NCI-H226 (cell line): Measurements from ENCODE around the gene FHIP2A.
"Not testable (repeated sequence)": the region's sequence is repeated elsewhere in the genome, so short reads cannot be mapped to it uniquely, and the experiment has no call there.

Source experiments
- DNase-seq: peaks from one replicate; pipeline ENCODE4 v3.0.0-alpha.2; 2015

FHIP2A gene

GRCh38 chr10:114816308-114816707 is 5.3 kb upstream of the FHIP2A start:
- no peak for DNase-seq

GRCh38 chr10:114819322-114819721 is 2.3 kb upstream of the FHIP2A start:
- no peak for DNase-seq

- DNase-seq, result no peak
These were observed 399 bp downstream of the FHIP2A start for GRCh38 chr10:114821915-114822443.

GRCh38 chr10:114822444-114823076 is 980 bp downstream of the FHIP2A start:
- DNase-seq, result no peak

GRCh38 chr10:114823077-114823463 is 1.5 kb downstream of the FHIP2A start:
- DNase-seq, result no peak

GRCh38 chr10:114824391-114824790 is 2.8 kb downstream of the FHIP2A start:
- no peak for DNase-seq

- peak; percentile 79 for DNase-seq
These were observed 4.1 kb downstream of the FHIP2A start for GRCh38 chr10:114825513-114826253.

GRCh38 chr10:114829160-114829909 is 7.8 kb downstream of the FHIP2A start:
- no peak for DNase-seq

GRCh38 chr10:114831186-114831867 is 9.7 kb downstream of the FHIP2A start:
- no peak for DNase-seq

- DNase-seq, result no peak
These were observed 16.1 kb downstream of the FHIP2A start for GRCh38 chr10:114837690-114838089.

GRCh38 chr10:114839901-114840300 is 18.3 kb downstream of the FHIP2A start:
- DNase-seq, result no peak

GRCh38 chr10:114845978-114846693 is 24.6 kb downstream of the FHIP2A start:
- no peak for DNase-seq

- not testable (repeated sequence) for DNase-seq
These were observed 25.9 kb downstream of the FHIP2A start for GRCh38 chr10:114847517-114847916.

- no peak for DNase-seq
These were observed 28.1 kb downstream of the FHIP2A start for GRCh38 chr10:114849674-114850073.

GRCh38 chr10:114850126-114850525 is 28.5 kb downstream of the FHIP2A start:
- DNase-seq, result no peak

GRCh38 chr10:114851336-114851735 is 29.8 kb downstream of the FHIP2A start:
- DNase-seq, result no peak

GRCh38 chr10:114852197-114852596 is 30.6 kb downstream of the FHIP2A start:
- no peak for DNase-seq

GRCh38 chr10:114854906-114855305 is 33.3 kb downstream of the FHIP2A start:
- DNase-seq, result no peak

- DNase-seq, result peak; percentile 22
These were observed 34.4 kb downstream of the FHIP2A start for GRCh38 chr10:114855776-114856543.

GRCh38 chr10:114856544-114857287 is 35.1 kb downstream of the FHIP2A start:
- peak; percentile 70 for DNase-seq

- DNase-seq, result peak; percentile 4
These were observed 35.6 kb downstream of the FHIP2A start for GRCh38 chr10:114857288-114857565.
